Loucy (cell line): ENCODE results near the gene ZBTB20.

Source experiments
- H2AFZ ChIP-seq: fragments of 200-600 bp; sonication (generic); 2 replicates; pipeline ENCODE4 v1.6.0; 2016; ENCODE audit warnings: antibody characterized with exemption, mild to moderate bottlenecking, low read length, moderate library complexity
- H3F3A ChIP-seq: fragments of 200-600 bp; 2 replicates; pipeline ENCODE4 v1.6.0; 2016; ENCODE audit warnings: antibody characterized with exemption, low read depth, mild to moderate bottlenecking
- H3K27me3 ChIP-seq: fragments of 200-600 bp; sonication (generic); 2 replicates; pipeline ENCODE4 v1.6.1; 2014; ENCODE audit warnings: low read length, mild to moderate bottlenecking; ENCODE audit not compliant: insufficient read depth, poor library complexity, severe bottlenecking
- H3K36me3 ChIP-seq: fragments of 200-600 bp; sonication (generic); 2 replicates; pipeline ENCODE4 v1.6.1; 2016; ENCODE audit warnings: low read length; ENCODE audit not compliant: insufficient read depth
- H3K4me1 ChIP-seq: fragments of 200-600 bp; sonication (generic); 2 replicates; pipeline ENCODE4 v1.5.1; 2014; ENCODE audit warnings: low read length, mild to moderate bottlenecking; ENCODE audit not compliant: insufficient read depth, poor library complexity, severe bottlenecking
- H3K4me2 ChIP-seq: fragments of 200-600 bp; sonication (generic); 2 replicates; pipeline ENCODE4 v1.6.0; 2014; ENCODE audit warnings: antibody characterized with exemption, low read length, low read depth, mild to moderate bottlenecking; ENCODE audit not compliant: poor library complexity, severe bottlenecking
- H3K4me3 ChIP-seq: fragments of 200-600 bp; sonication (generic); 2 replicates; pipeline ENCODE4 v1.5.1; 2014; ENCODE audit warnings: low read length, mild to moderate bottlenecking, mixed read lengths; ENCODE audit not compliant: poor library complexity, severe bottlenecking
- H3K79me2 ChIP-seq: fragments of 200-600 bp; sonication (generic); 2 replicates; pipeline ENCODE4 v1.6.1; 2014; ENCODE audit warnings: low read length; ENCODE audit not compliant: insufficient read depth
- H3K9ac ChIP-seq: fragments of 200-600 bp; sonication (generic); 2 replicates; pipeline ENCODE4 v1.6.0; 2014; ENCODE audit warnings: mild to moderate bottlenecking, low read depth, low read length, moderate library complexity; ENCODE audit not compliant: poor library complexity, severe bottlenecking
- H3K9me2 ChIP-seq: fragments of 200-600 bp; sonication (generic); replicated peaks from 2 replicates; pipeline ENCODE4 v1.6.1; 2016; ENCODE audit warnings: low read depth, low read length, mixed read lengths
- H3K9me3 ChIP-seq: fragments of 200-600 bp; sonication (generic); 2 replicates; pipeline ENCODE4 v1.6.1; 2014; ENCODE audit warnings: mild to moderate bottlenecking, antibody characterized with exemption, low read length, low read depth; ENCODE audit not compliant: insufficient read depth
- H4K20me1 ChIP-seq: fragments of 200-600 bp; sonication (generic); 2 replicates; pipeline ENCODE4 v1.6.0; 2014; ENCODE audit warnings: antibody characterized with exemption, low read length, mild to moderate bottlenecking; ENCODE audit not compliant: insufficient read depth, poor library complexity, severe bottlenecking
- EZH2phosphoT487 ChIP-seq: fragments of 200-600 bp; IDR thresholded peaks from 2 replicates; pipeline ENCODE4 v1.6.1; 2018; ENCODE audit warnings: antibody characterized with exemption, mild to moderate bottlenecking, moderate library complexity, borderline replicate concordance
- TF ChIP-seq, protein P1 (sequence below): fragments of 200-600 bp; sonication (generic); conservative IDR thresholded peaks from 2 replicates; pipeline ENCODE4 v1.5.1; 2014; ENCODE audit warnings: mild to moderate bottlenecking, antibody characterized with exemption, low read length

ZBTB20 gene

DNA sequence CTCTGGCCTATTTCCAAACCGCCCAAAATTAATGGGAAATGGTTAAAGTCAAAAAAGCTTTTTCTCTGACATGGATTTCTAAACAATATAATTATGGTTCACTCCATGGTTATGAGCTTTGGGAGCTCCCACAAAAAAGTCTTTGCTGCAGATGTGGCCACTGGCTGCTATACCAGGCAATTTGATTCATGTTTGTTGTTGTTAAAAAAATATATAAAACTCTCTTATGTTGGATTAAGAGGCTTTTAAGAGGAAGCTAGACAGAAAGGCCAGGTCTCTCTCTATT is 594.6 kb downstream of the ZBTB20 start:
- Histone ChIP-seq H3K79me2 (no peaks in the 10 kb centered on the region), H4K20me1 (no peaks in the 10 kb centered on the region), H3K4me2 (no peak overlapping the region), H3K4me1 (no peaks in the 10 kb centered on the region), H3K27me3 (no peaks in the 10 kb centered on the region), H3K36me3 (no peaks in the 10 kb centered on the region), H2AFZ (no peak overlapping the region), H3K4me3 (no peak overlapping the region), H3K9me2 (no peaks in the 10 kb centered on the region), H3K9ac (no peak overlapping the region), H3K9me3 (no peaks in the 10 kb centered on the region), H3F3A (no peaks in the 10 kb centered on the region)
- TF ChIP-seq, protein P1, sequence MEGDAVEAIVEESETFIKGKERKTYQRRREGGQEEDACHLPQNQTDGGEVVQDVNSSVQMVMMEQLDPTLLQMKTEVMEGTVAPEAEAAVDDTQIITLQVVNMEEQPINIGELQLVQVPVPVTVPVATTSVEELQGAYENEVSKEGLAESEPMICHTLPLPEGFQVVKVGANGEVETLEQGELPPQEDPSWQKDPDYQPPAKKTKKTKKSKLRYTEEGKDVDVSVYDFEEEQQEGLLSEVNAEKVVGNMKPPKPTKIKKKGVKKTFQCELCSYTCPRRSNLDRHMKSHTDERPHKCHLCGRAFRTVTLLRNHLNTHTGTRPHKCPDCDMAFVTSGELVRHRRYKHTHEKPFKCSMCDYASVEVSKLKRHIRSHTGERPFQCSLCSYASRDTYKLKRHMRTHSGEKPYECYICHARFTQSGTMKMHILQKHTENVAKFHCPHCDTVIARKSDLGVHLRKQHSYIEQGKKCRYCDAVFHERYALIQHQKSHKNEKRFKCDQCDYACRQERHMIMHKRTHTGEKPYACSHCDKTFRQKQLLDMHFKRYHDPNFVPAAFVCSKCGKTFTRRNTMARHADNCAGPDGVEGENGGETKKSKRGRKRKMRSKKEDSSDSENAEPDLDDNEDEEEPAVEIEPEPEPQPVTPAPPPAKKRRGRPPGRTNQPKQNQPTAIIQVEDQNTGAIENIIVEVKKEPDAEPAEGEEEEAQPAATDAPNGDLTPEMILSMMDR, result no peak
- no peak for TF ChIP-seq EZH2phosphoT487

DNA sequence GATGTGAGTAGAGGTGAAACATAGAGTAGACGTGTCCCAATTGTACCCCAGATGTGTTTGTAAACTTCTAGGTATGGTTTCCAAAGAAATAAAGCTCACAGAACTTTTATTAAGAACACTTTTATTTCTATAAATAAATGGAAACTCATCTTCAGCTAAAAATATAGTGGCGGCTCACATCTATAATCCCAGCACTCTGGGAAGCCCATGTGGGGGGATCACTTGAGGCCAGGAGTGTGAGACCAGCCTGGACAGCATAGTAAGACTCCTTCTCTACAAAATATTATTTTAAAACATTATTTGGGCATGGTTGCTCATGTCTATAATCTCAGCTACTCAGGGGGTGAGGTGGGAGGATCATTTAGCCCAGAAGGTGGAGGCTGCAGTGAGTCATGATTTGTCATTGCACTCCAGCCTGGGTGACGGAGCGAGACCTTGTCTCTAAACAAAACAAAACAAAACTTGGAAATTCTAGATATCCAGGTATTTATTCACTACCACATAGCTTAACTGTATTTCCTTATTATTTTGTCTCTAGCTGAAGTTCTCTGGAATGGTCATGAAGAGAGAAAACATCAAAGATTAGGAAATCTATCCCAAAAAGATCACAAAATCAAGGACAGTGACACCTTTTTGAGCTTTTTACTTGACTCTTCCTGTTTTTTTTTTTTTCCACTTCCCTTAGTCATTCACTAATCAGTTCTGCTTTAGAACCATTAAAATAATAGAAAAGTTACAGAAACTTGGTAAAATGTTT is 595.1 kb downstream of the ZBTB20 start:
- H3K9me2 ChIP-seq, result no peaks in the 10 kb centered on the region
- no peaks in the 10 kb centered on the region for H3K27me3 ChIP-seq
- H3K36me3 ChIP-seq, result no peaks in the 10 kb centered on the region
- no peak overlapping the region for H3K9ac ChIP-seq
- no peak for TF ChIP-seq EZH2phosphoT487
- TF ChIP-seq, protein P1, result no peak
- H3K79me2 ChIP-seq, result no peaks in the 10 kb centered on the region
- no peaks in the 10 kb centered on the region for H4K20me1 ChIP-seq
- no peaks in the 10 kb centered on the region for H3F3A ChIP-seq
- H3K4me3 ChIP-seq, result no peak overlapping the region
- H3K4me2 ChIP-seq, result no peak overlapping the region
- H2AFZ ChIP-seq, result no peak overlapping the region
- no peaks in the 10 kb centered on the region for H3K9me3 ChIP-seq
- no peaks in the 10 kb centered on the region for H3K4me1 ChIP-seq

DNA sequence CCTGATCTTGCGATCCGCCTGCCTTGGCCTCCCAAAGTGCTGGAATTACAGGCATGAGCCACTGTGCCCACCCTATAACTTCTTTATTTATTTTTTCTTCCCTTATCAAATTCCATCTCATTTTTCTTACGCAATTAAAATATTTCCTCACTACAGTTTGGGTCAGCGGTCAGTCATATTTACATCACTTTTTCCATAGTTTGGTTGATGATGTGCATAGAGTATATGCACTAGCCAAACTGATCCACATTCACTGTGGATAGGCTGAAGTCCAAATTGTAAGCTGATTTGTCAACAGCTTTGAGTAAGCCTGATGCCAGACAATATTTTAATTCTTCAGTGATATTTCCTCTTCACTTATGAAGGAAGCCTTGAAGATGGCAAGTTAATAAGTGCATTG is 596.9 kb downstream of the ZBTB20 start:
- no peak overlapping the region for H3K4me2 ChIP-seq

More for the DNA sequence above, 596.9 kb downstream of the ZBTB20 start:
- no peaks in the 10 kb centered on the region for H3K36me3 ChIP-seq
- H3K9ac ChIP-seq, result no peak overlapping the region
- no peaks in the 10 kb centered on the region for H3F3A ChIP-seq
- no peaks in the 10 kb centered on the region for H3K9me3 ChIP-seq
- no peaks in the 10 kb centered on the region for H3K9me2 ChIP-seq
- no peaks in the 10 kb centered on the region for H3K4me1 ChIP-seq
- TF ChIP-seq, protein P1, result no peak
- TF ChIP-seq EZH2phosphoT487, result no peak
- no peaks in the 10 kb centered on the region for H3K79me2 ChIP-seq
- H2AFZ ChIP-seq, result no peak overlapping the region
- H3K27me3 ChIP-seq, result no peaks in the 10 kb centered on the region
- H3K4me3 ChIP-seq, result no peak overlapping the region
- no peaks in the 10 kb centered on the region for H4K20me1 ChIP-seq
